Smooth muscle cell (in vitro differentiated cells): Measurements from ENCODE around the gene BAK1. TPM values are rescaled to one million over a fixed set of nuclear protein-coding genes. Genes with fewer than 3 reads are reported as not detected.

Experiments
- DNase-seq: peaks from one replicate; lab custom pipeline; 2025; ENCODE audit not compliant: unreplicated experiment; lab: John Stamatoyannopoulos, UW
- H2AFZ ChIP-seq: fragments of 200-600 bp; sonication (generic); 2 replicates; pipeline ENCODE4 v1.6.0; 2016; ENCODE audit warnings: antibody characterized with exemption, low read depth, mild to moderate bottlenecking
- H3F3A ChIP-seq: fragments of 200-600 bp; sonication (generic); 2 replicates; pipeline ENCODE4 v1.6.0; 2017; ENCODE audit warnings: antibody characterized with exemption, low read depth
- H3K27ac ChIP-seq: fragments of 200-600 bp; sonication (generic); 2 replicates; pipeline ENCODE4 v1.5.1; 2016; ENCODE audit warnings: low read depth, mild to moderate bottlenecking
- H3K27me3 ChIP-seq: fragments of 200-600 bp; sonication (generic); 2 replicates; pipeline ENCODE4 v1.6.1; 2016; ENCODE audit warnings: low read depth, mild to moderate bottlenecking
- H3K36me3 ChIP-seq: fragments of 200-600 bp; sonication (generic); 2 replicates; pipeline ENCODE4 v1.5.1; 2016; ENCODE audit warnings: low read depth
- H3K4me1 ChIP-seq: fragments of 200-600 bp; sonication (generic); 2 replicates; pipeline ENCODE4 v1.5.1; 2016; ENCODE audit warnings: low read depth
- H3K4me2 ChIP-seq: fragments of 200-600 bp; sonication (generic); 2 replicates; pipeline ENCODE4 v1.6.0; 2016; ENCODE audit warnings: mild to moderate bottlenecking
- H3K4me3 ChIP-seq: fragments of 200-600 bp; sonication (generic); 2 replicates; pipeline ENCODE4 v1.5.1; 2016; ENCODE audit warnings: mild to moderate bottlenecking
- H3K79me2 ChIP-seq: fragments of 200-600 bp; sonication (generic); 2 replicates; pipeline ENCODE4 v1.6.0; 2016; ENCODE audit warnings: low read depth, mild to moderate bottlenecking
- H3K9ac ChIP-seq: fragments of 200-600 bp; sonication (generic); 2 replicates; pipeline ENCODE4 v1.6.0; 2016; ENCODE audit warnings: low read depth
- H3K9me3 ChIP-seq: fragments of 200-600 bp; sonication (generic); replicated peaks from 2 replicates; pipeline ENCODE4 v1.5.1; 2016; ENCODE audit warnings: low read depth
- H4K20me1 ChIP-seq: fragments of 200-600 bp; sonication (generic); 2 replicates; pipeline ENCODE4 v1.6.0; 2016; ENCODE audit warnings: low read depth
- WGBS: methylation state at CpG from one replicate; pipeline ENCODE4 v1.1.7; 2016; ENCODE audit warnings: low lambda C conversion rate; 5-methylcytosine and 5-hydroxymethylcytosine counted together
- polyA plus RNA-seq: library from polyadenylated mRNA; unstranded; fragments of >200 nt; fragmentation: Nextera tagmentation; extraction: Ambion mirVana; gene quantifications from 2 replicates; pipeline ENCODE4 v1.2.1, GENCODE V29; 2016
- total RNA-seq: library from RNA; depleted of rRNA; stranded (reverse); fragments of >200 nt; gene quantifications from 2 replicates; pipeline ENCODE4 v1.2.3, GENCODE V29; 2014
- TF ChIP-seq, protein P1 (sequence below): fragments of 200-600 bp; sonication (generic); IDR thresholded peaks from 2 replicates; pipeline ENCODE4 v1.5.1; 2017; ENCODE audit warnings: borderline replicate concordance, mild to moderate bottlenecking, antibody characterized with exemption; ENCODE audit not compliant: insufficient read depth, poor library complexity, severe bottlenecking

BAK1 gene
- total RNA-seq (23.6 and 23.8 TPM in 2 replicates), polyA plus RNA-seq (43.7 and 50.4 TPM in 2 replicates)

DNA sequence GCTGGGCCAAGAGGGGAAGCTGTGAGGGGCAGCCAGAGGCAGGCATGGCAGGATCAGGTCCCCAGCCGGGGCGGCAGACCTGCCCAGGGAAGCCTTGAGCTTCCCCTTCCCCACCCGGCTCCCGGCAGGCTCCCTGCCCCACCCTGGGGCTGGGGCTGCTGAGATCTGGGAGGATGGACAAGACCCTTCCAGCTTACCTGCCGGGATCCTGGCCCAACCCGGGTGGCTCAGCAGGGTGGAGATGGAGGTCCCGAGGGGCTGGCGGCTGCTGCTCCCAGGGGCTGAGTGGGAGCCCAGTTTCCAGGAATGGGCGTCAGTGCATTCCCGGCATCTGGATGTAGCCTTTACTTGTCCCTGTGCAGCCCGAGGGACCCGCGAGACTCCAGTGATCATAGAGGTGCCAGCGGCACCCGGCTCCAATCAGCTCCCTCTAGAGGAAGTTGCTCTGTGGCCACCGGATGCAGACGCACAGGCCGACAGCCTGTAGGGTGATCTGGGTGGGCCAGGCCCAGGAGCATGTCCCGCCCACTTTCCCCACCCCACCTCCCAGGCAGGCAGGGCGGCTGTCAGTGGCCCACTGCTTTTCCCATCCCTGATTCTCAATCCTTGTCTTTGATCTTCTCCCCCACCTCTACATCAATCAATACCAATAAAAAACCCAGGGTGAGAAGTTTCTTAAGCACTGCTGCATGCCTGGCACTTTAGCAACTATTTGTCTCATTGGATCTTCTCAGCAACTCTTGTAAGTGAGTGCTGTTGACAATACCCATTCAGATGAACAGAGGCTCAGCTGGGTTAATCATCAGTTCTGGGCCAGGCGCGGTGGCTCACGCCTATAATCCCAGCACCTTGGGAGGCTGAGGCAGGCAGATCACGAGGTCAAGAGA is at the start of gene BAK1:
BAK1 (minus strand) TSS at position 449 of the 887 bp plus-strand sequence. CDS start 2,672 bp downstream, outside the sequence.
- 4% methylated on average over 23 of the region's 24 CpGs for WGBS
- H3K79me2 ChIP-seq, result peaks cover 30% of the 10 kb centered on the region

DNA sequence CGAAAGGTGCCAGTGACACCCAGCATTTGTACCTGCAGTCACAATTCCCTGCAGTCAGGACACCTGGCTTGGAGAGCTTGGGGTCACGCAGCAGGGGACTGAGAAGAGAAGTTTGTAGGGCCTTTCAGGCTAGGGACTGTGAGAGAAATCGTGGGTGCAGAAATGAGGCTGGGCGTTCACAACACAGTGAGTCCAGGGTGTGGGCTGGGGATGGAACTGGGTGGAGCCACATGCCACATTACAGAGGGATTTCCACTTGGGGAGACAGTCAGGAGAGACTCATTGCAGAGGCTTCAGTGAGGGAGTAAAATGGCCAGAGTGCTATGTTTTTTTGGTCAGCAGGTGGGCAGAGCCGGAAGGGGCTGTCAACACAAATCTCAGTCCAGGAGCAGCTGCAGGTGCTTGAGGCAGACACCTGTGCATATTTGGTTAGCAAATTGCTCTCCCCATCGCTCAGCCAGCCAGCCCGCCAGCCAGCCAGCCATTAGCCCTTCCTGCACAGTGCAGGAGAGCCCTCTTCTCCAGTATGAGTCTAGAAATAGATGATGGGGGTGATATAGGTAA is 48.4 kb upstream of the BAK1 start:
- WGBS, result 93% methylated on average over 7 of the region's 7 CpGs
- no peak for DNase-seq
- Histone ChIP-seq H3K4me2 (no peak overlapping the region), H3K79me2 (no peaks in the 10 kb centered on the region), H2AFZ (no peak overlapping the region), H3K4me3 (no peak overlapping the region), H3K27ac (no peak overlapping the region), H3K4me1 (peaks cover 5% of the 10 kb centered on the region), H3K9me3 (no peaks in the 10 kb centered on the region), H3K27me3 (no peaks in the 10 kb centered on the region), H3K36me3 (no peaks in the 10 kb centered on the region), H3F3A (no peaks in the 10 kb centered on the region), H3K9ac (no peak overlapping the region), H4K20me1 (no peaks in the 10 kb centered on the region)
- TF ChIP-seq, protein P1, sequence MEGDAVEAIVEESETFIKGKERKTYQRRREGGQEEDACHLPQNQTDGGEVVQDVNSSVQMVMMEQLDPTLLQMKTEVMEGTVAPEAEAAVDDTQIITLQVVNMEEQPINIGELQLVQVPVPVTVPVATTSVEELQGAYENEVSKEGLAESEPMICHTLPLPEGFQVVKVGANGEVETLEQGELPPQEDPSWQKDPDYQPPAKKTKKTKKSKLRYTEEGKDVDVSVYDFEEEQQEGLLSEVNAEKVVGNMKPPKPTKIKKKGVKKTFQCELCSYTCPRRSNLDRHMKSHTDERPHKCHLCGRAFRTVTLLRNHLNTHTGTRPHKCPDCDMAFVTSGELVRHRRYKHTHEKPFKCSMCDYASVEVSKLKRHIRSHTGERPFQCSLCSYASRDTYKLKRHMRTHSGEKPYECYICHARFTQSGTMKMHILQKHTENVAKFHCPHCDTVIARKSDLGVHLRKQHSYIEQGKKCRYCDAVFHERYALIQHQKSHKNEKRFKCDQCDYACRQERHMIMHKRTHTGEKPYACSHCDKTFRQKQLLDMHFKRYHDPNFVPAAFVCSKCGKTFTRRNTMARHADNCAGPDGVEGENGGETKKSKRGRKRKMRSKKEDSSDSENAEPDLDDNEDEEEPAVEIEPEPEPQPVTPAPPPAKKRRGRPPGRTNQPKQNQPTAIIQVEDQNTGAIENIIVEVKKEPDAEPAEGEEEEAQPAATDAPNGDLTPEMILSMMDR, result no peak

More for the DNA sequence above, at the start of gene BAK1:
- H3K9ac ChIP-seq, result peak within 1 kb of the TSS; percentile 84
- H3K27ac ChIP-seq, result peak within 1 kb of the TSS; percentile 63
- H3K4me3 ChIP-seq, result peak within 1 kb of the TSS; percentile 81
- DNase-seq, result peak; percentile 55
- no peaks in the 10 kb centered on the region for H3K9me3 ChIP-seq
- H4K20me1 ChIP-seq, result no peaks in the 10 kb centered on the region
- H3K4me2 ChIP-seq, result peak within 1 kb of the TSS; percentile 95
- H3K27me3 ChIP-seq, result no peaks in the 10 kb centered on the region
- peak within 1 kb of the TSS; percentile 68 for H2AFZ ChIP-seq
- H3F3A ChIP-seq, result no peaks in the 10 kb centered on the region
- TF ChIP-seq, protein P1, result peak; percentile 37
- H3K4me1 ChIP-seq, result peaks cover 15% of the 10 kb centered on the region
- no peaks in the 10 kb centered on the region for H3K36me3 ChIP-seq

- 56% methylated on average over 5 of the region's 5 CpGs for WGBS
- Histone ChIP-seq H3K4me2 (no peak overlapping the region), H3K4me1 (no peaks in the 10 kb centered on the region)
These were observed 47.8 kb upstream of the BAK1 start for GRCh38 chr6:33627876-33628275.

More at GRCh38 chr6:33627876-33628275, 47.8 kb upstream of the BAK1 start:
- Histone ChIP-seq H3K9ac (no peak overlapping the region), H3K27me3 (no peaks in the 10 kb centered on the region), H3K27ac (no peak overlapping the region), H3F3A (no peaks in the 10 kb centered on the region), H3K9me3 (no peaks in the 10 kb centered on the region), H3K4me3 (no peak overlapping the region), H2AFZ (no peak overlapping the region), H3K36me3 (no peaks in the 10 kb centered on the region), H3K79me2 (no peaks in the 10 kb centered on the region), H4K20me1 (no peaks in the 10 kb centered on the region)
- TF ChIP-seq, protein P1, result no peak
- no peak for DNase-seq
